Kidney capillary endothelial cell (primary cell): ENCODE data around the gene MTO1.
"Not testable (repeated sequence)": the region's sequence is repeated elsewhere in the genome, so short reads cannot be mapped to it uniquely, and the experiment has no call there.

ENCODE experiments used
- DNase-seq: peaks from one replicate; pipeline ENCODE4 v3.0.0-alpha.2; 2018; ENCODE audit warnings: low spot score

The MTO1 gene

GRCh38 chr6:73461537-73462350 is at the start of gene MTO1:
TSS of gene MTO1 (plus strand) at chr6:73461737. CDS start at chr6:73461855, 118 bp downstream.
- DNase-seq, result peak; percentile 89

- no peak for DNase-seq
Observed at GRCh38 chr6:73413102-73413501, 48.4 kb upstream of the MTO1 start.

- no peak for DNase-seq
Observed at GRCh38 chr6:73418081-73418741, 43.3 kb upstream of the MTO1 start.

- DNase-seq, result no peak
Observed at GRCh38 chr6:73421534-73421933, 40.0 kb upstream of the MTO1 start.

GRCh38 chr6:73435236-73435635 is 26.3 kb upstream of the MTO1 start:
- no peak for DNase-seq

- no peak for DNase-seq
Observed at GRCh38 chr6:73443555-73443954, 18.0 kb upstream of the MTO1 start.

GRCh38 chr6:73451223-73452106 is 10.1 kb upstream of the MTO1 start:
- peak; percentile 26 for DNase-seq

- peak; percentile 53 for DNase-seq
Observed at GRCh38 chr6:73452107-73452461, 9.5 kb upstream of the MTO1 start, which contains the start of gene CGAS. TSS of gene CGAS (minus strand) at chr6:73452297. CDS start at chr6:73452181, 116 bp downstream.

- no peak for DNase-seq
Observed at GRCh38 chr6:73455865-73456629, 5.5 kb upstream of the MTO1 start.

GRCh38 chr6:73459474-73459873 is 2.1 kb upstream of the MTO1 start:
- not testable (repeated sequence) for DNase-seq

GRCh38 chr6:73460056-73460455 is 1.5 kb upstream of the MTO1 start:
- no peak for DNase-seq

GRCh38 chr6:73471686-73472290 is 10.3 kb downstream of the MTO1 start:
- DNase-seq, result no peak

GRCh38 chr6:73476723-73477122 is 15.2 kb downstream of the MTO1 start:
- DNase-seq, result no peak

GRCh38 chr6:73477407-73477806 is 15.9 kb downstream of the MTO1 start:
- DNase-seq, result no peak

GRCh38 chr6:73481969-73482368 is 20.4 kb downstream of the MTO1 start:
- no peak for DNase-seq

- DNase-seq, result no peak
Observed at GRCh38 chr6:73484438-73484837, 22.9 kb downstream of the MTO1 start.

GRCh38 chr6:73487473-73487872 is 25.9 kb downstream of the MTO1 start:
- DNase-seq, result no peak

GRCh38 chr6:73491377-73491776 is 29.8 kb downstream of the MTO1 start:
- no peak for DNase-seq

GRCh38 chr6:73497915-73498314 is 36.4 kb downstream of the MTO1 start:
- DNase-seq, result no peak

GRCh38 chr6:73503027-73503772 is 41.7 kb downstream of the MTO1 start:
- DNase-seq, result no peak

- DNase-seq, result no peak
Observed at GRCh38 chr6:73504160-73504559, 42.6 kb downstream of the MTO1 start.
